Neural cell (in vitro differentiated cells): ENCODE data around the gene GRK3. TPM values are rescaled to one million over a fixed set of nuclear protein-coding genes. Genes with fewer than 3 reads are reported as not detected.

Experiments used
- H2AFZ ChIP-seq: fragments of 200-600, 300-800 bp; sonication (generic), shearing (Covaris generic); 2 replicates; pipeline ENCODE4 v1.6.0; 2014; ENCODE audit warnings: low read depth, mild to moderate bottlenecking, antibody characterized with exemption, low read length, moderate library complexity
- H3F3A ChIP-seq: fragments of 200-600 bp; shearing (Covaris generic); 2 replicates; pipeline ENCODE4 v1.6.1; 2016; ENCODE audit warnings: mild to moderate bottlenecking, moderate library complexity, mixed read lengths, antibody characterized with exemption, low read length; ENCODE audit not compliant: insufficient read depth, poor library complexity, severe bottlenecking
- H3K27ac ChIP-seq: fragments of 200-600, 300-800 bp; sonication (generic), shearing (Covaris generic); 2 replicates; pipeline ENCODE4 v1.5.1; 2014; ENCODE audit warnings: mild to moderate bottlenecking, low read length, moderate library complexity
- H3K27me3 ChIP-seq: fragments of 300-800, 200-600 bp; sonication (generic), shearing (Covaris generic); 2 replicates; pipeline ENCODE4 v1.6.0; 2014; ENCODE audit warnings: mild to moderate bottlenecking, low read depth, low read length, moderate library complexity; ENCODE audit not compliant: insufficient read depth
- H3K36me3 ChIP-seq: fragments of 300-800, 200-600 bp; sonication (generic), shearing (Covaris generic); 2 replicates; pipeline ENCODE4 v1.5.1; 2014; ENCODE audit warnings: mild to moderate bottlenecking, antibody characterized with exemption, low read length, moderate library complexity; ENCODE audit not compliant: insufficient read depth
- H3K4me2 ChIP-seq: fragments of 300-800, 200-600 bp; sonication (generic), shearing (Covaris generic); 2 replicates; pipeline ENCODE4 v1.6.0; 2014; ENCODE audit warnings: mild to moderate bottlenecking, low read length
- H3K4me3 ChIP-seq: fragments of 300-800, 200-600 bp; sonication (generic), shearing (Covaris generic); 2 replicates; pipeline ENCODE4 v1.5.1; 2014; ENCODE audit warnings: mild to moderate bottlenecking, low read length, moderate library complexity
- H3K79me2 ChIP-seq: fragments of 200-600 bp; shearing (Covaris generic); replicated peaks from 2 replicates; pipeline ENCODE4 v1.6.0; 2014; ENCODE audit warnings: mild to moderate bottlenecking, low read length, moderate library complexity; ENCODE audit not compliant: insufficient read depth
- H3K9ac ChIP-seq: fragments of 300-800, 200-600 bp; sonication (generic), shearing (Covaris generic); 2 replicates; pipeline ENCODE4 v1.6.1; 2016; ENCODE audit warnings: mild to moderate bottlenecking, low read length, mixed read lengths
- H3K9me2 ChIP-seq: fragments of 200-600 bp; shearing (Covaris generic); 2 replicates; pipeline ENCODE4 v1.6.1; 2016; ENCODE audit warnings: mild to moderate bottlenecking, low read length, mixed read lengths; ENCODE audit not compliant: insufficient read depth
- H3K9me3 ChIP-seq: fragments of 200-600, 300-800 bp; sonication (generic), shearing (Covaris generic); 2 replicates; pipeline ENCODE4 v1.6.1; 2016; ENCODE audit warnings: mild to moderate bottlenecking, mixed run types, low read length, moderate library complexity, mixed read lengths
- H4K20me1 ChIP-seq: fragments of 200-600 bp; shearing (Covaris generic); 2 replicates; pipeline ENCODE4 v1.6.1; 2016; ENCODE audit warnings: mild to moderate bottlenecking, mixed run types; ENCODE audit not compliant: insufficient read depth
- EP300 ChIP-seq: fragments of 450-650 bp; conservative IDR thresholded peaks from 2 replicates; pipeline ENCODE4 v1.6.1; 2014; ENCODE audit warnings: antibody characterized with exemption, mild to moderate bottlenecking, moderate library complexity; ENCODE audit not compliant: poor library complexity, severe bottlenecking
- EZH2 ChIP-seq: fragments of 200-600, 300-800 bp; shearing (Covaris generic), sonication (generic); IDR thresholded peaks from 2 replicates; pipeline ENCODE4 v1.6.1; 2014; ENCODE audit warnings: antibody characterized with exemption, low read length, borderline replicate concordance, mild to moderate bottlenecking; ENCODE audit not compliant: insufficient read depth, poor library complexity, severe bottlenecking
- MXI1 ChIP-seq: fragments of 450-650 bp; conservative IDR thresholded peaks from 2 replicates; pipeline ENCODE4 v1.6.1; 2014; ENCODE audit warnings: antibody characterized with exemption, mild to moderate bottlenecking; ENCODE audit not compliant: poor library complexity, severe bottlenecking
- POLR2AphosphoS5 ChIP-seq: IDR thresholded peaks from 2 replicates; pipeline ENCODE4 v1.6.1; 2012
- RAD21 ChIP-seq: fragments of 450-650 bp; conservative IDR thresholded peaks from 2 replicates; pipeline ENCODE4 v1.6.1; 2014; ENCODE audit warnings: antibody characterized with exemption, mild to moderate bottlenecking, moderate library complexity
- SMC3 ChIP-seq: fragments of 450-650 bp; conservative IDR thresholded peaks from 2 replicates; pipeline ENCODE4 v1.6.1; 2014; ENCODE audit warnings: antibody characterized with exemption, mild to moderate bottlenecking, moderate library complexity; ENCODE audit not compliant: poor library complexity
- TAF1 ChIP-seq: IDR thresholded peaks from 2 replicates; pipeline ENCODE4 v1.6.1; 2012; ENCODE audit warnings: low read depth
- polyA plus RNA-seq: library from polyadenylated mRNA; depleted of rRNA; stranded (reverse); fragments of >200 nt; gene quantifications from 2 replicates; pipeline ENCODE4 v1.2.3, GENCODE V29; 2014
- TF ChIP-seq, protein P1 (sequence below): IDR thresholded peaks from 2 replicates; pipeline ENCODE4 v1.6.1; 2012; ENCODE audit warnings: borderline replicate concordance
- TF ChIP-seq, protein P2 (sequence below): fragments of 450-650 bp; IDR thresholded peaks from 2 replicates; pipeline ENCODE4 v1.5.1; 2014; ENCODE audit warnings: antibody characterized with exemption, mild to moderate bottlenecking, moderate library complexity; ENCODE audit not compliant: poor library complexity, severe bottlenecking

The GRK3 gene
- polyA plus RNA-seq, 1 donor from 2014 or later, result 9.8 TPM

DNA sequence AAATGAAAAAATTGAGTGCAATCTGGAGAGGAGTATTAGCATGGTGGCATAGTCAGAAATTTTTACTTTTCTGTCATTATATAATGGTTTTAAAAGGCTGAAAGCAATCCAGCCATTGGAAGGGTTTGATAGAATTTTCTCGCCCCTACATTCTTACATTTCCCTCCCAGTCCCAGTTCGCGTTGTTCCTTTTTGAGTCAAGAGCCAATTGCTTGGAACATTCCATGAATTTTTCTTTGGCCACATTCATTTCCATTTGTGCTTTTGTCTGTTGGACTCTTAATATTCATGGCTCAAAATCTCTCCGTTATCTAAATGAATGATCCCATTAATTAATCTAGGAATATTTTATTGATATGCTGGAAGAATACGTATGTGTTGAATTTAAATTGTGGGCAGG, 66.0 kb downstream of the GRK3 start:
- no peaks in the 10 kb centered on the region for H3K27me3 ChIP-seq
- H2AFZ ChIP-seq, result no peak overlapping the region
- H3K27ac ChIP-seq, result no peak overlapping the region
- no peak for TF ChIP-seq SMC3
- TF ChIP-seq, protein P1, sequence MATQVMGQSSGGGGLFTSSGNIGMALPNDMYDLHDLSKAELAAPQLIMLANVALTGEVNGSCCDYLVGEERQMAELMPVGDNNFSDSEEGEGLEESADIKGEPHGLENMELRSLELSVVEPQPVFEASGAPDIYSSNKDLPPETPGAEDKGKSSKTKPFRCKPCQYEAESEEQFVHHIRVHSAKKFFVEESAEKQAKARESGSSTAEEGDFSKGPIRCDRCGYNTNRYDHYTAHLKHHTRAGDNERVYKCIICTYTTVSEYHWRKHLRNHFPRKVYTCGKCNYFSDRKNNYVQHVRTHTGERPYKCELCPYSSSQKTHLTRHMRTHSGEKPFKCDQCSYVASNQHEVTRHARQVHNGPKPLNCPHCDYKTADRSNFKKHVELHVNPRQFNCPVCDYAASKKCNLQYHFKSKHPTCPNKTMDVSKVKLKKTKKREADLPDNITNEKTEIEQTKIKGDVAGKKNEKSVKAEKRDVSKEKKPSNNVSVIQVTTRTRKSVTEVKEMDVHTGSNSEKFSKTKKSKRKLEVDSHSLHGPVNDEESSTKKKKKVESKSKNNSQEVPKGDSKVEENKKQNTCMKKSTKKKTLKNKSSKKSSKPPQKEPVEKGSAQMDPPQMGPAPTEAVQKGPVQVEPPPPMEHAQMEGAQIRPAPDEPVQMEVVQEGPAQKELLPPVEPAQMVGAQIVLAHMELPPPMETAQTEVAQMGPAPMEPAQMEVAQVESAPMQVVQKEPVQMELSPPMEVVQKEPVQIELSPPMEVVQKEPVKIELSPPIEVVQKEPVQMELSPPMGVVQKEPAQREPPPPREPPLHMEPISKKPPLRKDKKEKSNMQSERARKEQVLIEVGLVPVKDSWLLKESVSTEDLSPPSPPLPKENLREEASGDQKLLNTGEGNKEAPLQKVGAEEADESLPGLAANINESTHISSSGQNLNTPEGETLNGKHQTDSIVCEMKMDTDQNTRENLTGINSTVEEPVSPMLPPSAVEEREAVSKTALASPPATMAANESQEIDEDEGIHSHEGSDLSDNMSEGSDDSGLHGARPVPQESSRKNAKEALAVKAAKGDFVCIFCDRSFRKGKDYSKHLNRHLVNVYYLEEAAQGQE, result no peak
- TF ChIP-seq EZH2, result no peak
- TF ChIP-seq EP300, result no peak
- TF ChIP-seq, protein P2, sequence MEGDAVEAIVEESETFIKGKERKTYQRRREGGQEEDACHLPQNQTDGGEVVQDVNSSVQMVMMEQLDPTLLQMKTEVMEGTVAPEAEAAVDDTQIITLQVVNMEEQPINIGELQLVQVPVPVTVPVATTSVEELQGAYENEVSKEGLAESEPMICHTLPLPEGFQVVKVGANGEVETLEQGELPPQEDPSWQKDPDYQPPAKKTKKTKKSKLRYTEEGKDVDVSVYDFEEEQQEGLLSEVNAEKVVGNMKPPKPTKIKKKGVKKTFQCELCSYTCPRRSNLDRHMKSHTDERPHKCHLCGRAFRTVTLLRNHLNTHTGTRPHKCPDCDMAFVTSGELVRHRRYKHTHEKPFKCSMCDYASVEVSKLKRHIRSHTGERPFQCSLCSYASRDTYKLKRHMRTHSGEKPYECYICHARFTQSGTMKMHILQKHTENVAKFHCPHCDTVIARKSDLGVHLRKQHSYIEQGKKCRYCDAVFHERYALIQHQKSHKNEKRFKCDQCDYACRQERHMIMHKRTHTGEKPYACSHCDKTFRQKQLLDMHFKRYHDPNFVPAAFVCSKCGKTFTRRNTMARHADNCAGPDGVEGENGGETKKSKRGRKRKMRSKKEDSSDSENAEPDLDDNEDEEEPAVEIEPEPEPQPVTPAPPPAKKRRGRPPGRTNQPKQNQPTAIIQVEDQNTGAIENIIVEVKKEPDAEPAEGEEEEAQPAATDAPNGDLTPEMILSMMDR, result no peak
- no peak for TF ChIP-seq MXI1
- no peak overlapping the region for H3K9ac ChIP-seq
- H3F3A ChIP-seq, result no peaks in the 10 kb centered on the region
- no peaks in the 10 kb centered on the region for H3K79me2 ChIP-seq
- H3K9me3 ChIP-seq, result no peaks in the 10 kb centered on the region
- no peaks in the 10 kb centered on the region for H3K36me3 ChIP-seq
- no peak overlapping the region for H3K4me3 ChIP-seq
- H3K9me2 ChIP-seq, result no peaks in the 10 kb centered on the region
- H4K20me1 ChIP-seq, result no peaks in the 10 kb centered on the region
- no peak overlapping the region for H3K4me2 ChIP-seq

DNA sequence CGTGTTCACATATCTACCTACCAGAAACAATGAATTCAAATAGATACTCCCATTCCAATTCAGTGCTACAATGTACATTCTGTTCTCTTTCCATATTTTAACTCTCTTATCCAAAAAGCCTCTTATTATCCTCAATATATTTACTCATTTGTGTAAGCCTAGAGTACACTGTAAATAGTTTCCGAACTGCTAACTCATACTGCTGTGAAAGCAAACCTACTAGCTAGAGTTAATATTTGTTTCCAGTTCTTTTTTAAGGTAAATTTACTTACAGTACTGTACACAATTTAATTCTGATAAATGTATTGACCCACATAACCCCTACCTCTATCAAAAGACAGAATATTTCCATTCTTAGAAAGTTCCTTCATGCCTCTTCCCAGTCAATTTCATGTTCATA, 71.8 kb downstream of the GRK3 start:
- H3K9me2 ChIP-seq, result no peaks in the 10 kb centered on the region
- no peak overlapping the region for H2AFZ ChIP-seq
- no peaks in the 10 kb centered on the region for H3F3A ChIP-seq
- no peaks in the 10 kb centered on the region for H4K20me1 ChIP-seq
- no peak overlapping the region for H3K27ac ChIP-seq
- peaks cover 6% of the 10 kb centered on the region for H3K36me3 ChIP-seq
- no peak overlapping the region for H3K9ac ChIP-seq
- H3K9me3 ChIP-seq, result peaks cover 5% of the 10 kb centered on the region
- no peaks in the 10 kb centered on the region for H3K27me3 ChIP-seq
- H3K4me2 ChIP-seq, result no peak overlapping the region
- TF ChIP-seq EP300 (no peak), EZH2 (no peak), TAF1 (no peak), SMC3 (no peak), POLR2AphosphoS5 (no peak), RAD21 (no peak), MXI1 (no peak)
- TF ChIP-seq, protein P2, result no peak
- TF ChIP-seq, protein P1, result no peak
- H3K79me2 ChIP-seq, result no peaks in the 10 kb centered on the region
- no peak overlapping the region for H3K4me3 ChIP-seq
